Natural killer cell (primary cell): ENCODE data around the gene KCNK13. TPM values are rescaled to one million over a fixed set of nuclear protein-coding genes. Genes with fewer than 3 reads are reported as not detected.
A peak's percentile ranks its signal among the peaks of the same experiment; 100 is the strongest.

Experiments used
- ATAC-seq, 3 donors: fragments of 150-1000 bp in 2 of 3; fragments of 200-7000 bp in 1 of 3; cut with Tn5 transposase; 1 replicate in 1 of 3; 2 replicates in 2 of 3; pipeline ENCODE4 v1.10.0; 2021; ENCODE audit warnings: mild to moderate bottlenecking in 2 of 3, moderate library complexity in 2 of 3
- DNase-seq, 2 donors: peaks; one replicate each; pipeline versions ENCODE4 v3.0.0 to v3.0.0-alpha.2; 2013 to 2021; ENCODE audit warnings: mixed read lengths in 1 of 2
- H3K27ac ChIP-seq: one replicate; pipeline ENCODE4 v1.5.1; 2013; ENCODE audit warnings: mild to moderate bottlenecking, low read length
- H3K27me3 ChIP-seq: one replicate; pipeline ENCODE4 v1.6.1; 2013; ENCODE audit warnings: low read length; ENCODE audit not compliant: control insufficient read depth, insufficient read depth
- H3K36me3 ChIP-seq: one replicate; pipeline ENCODE4 v1.6.1; 2013; ENCODE audit warnings: low read length; ENCODE audit not compliant: control insufficient read depth, insufficient read depth
- H3K4me1 ChIP-seq: one replicate; pipeline ENCODE4 v1.6.1; 2013; ENCODE audit warnings: low read length; ENCODE audit not compliant: control insufficient read depth, insufficient read depth
- H3K4me3 ChIP-seq: one replicate; pipeline ENCODE4 v1.5.1; 2013; ENCODE audit warnings: low read length
- H3K9me3 ChIP-seq: one replicate; pipeline ENCODE4 v1.6.1; 2013; ENCODE audit warnings: low read length; ENCODE audit not compliant: control insufficient read depth, insufficient read depth
- H3K27ac Mint-ChIP-seq, 2 donors: one replicate each; pipeline ENCODE4 v1.8.0; 2022; ENCODE audit warnings: mild to moderate bottlenecking in 2 of 2, mixed read lengths in 2 of 2, moderate library complexity in 1 of 2
- H3K27me3 Mint-ChIP-seq, 2 donors: one replicate each; pipeline ENCODE4 v1.8.0; 2022; ENCODE audit warnings: low read depth in 2 of 2, mixed read lengths in 2 of 2
- H3K36me3 Mint-ChIP-seq: one replicate; pipeline ENCODE4 v1.8.0; 2022; ENCODE audit warnings: mixed read lengths
- H3K4me1 Mint-ChIP-seq, 2 donors: one replicate each; pipeline ENCODE4 v1.8.0; 2022; ENCODE audit warnings: mixed read lengths in 2 of 2
- H3K4me3 Mint-ChIP-seq: one replicate; pipeline ENCODE4 v1.8.0; 2022; ENCODE audit warnings: mild to moderate bottlenecking, moderate library complexity, mixed read lengths
- H3K9me3 Mint-ChIP-seq, 2 donors: one replicate each; pipeline ENCODE4 v1.8.0; 2022; ENCODE audit warnings: mixed read lengths in 2 of 2
- WGBS: methylation state at CpG from one replicate; pipeline ENCODE4 v1.1.7; 2013; ENCODE audit warnings: missing lambda C conversion rate; ENCODE audit not compliant: insufficient coverage; 5-methylcytosine and 5-hydroxymethylcytosine counted together
- intact Hi-C: fragments of 100-400 bp; cut with micrococcal nuclease; formaldehyde crosslinking; loops from one replicate; pipeline ENCODE4 v1.14.2; 2022
- total RNA-seq, 4 donors: library from RNA; stranded (reverse); fragments of 120-200 nt in 1 of 4; gene quantifications; one replicate each; pipeline versions ENCODE4 v1.2.3 to v1.2.4, GENCODE V29; 2013 to 2022
- TF ChIP-seq, protein P1 (sequence below): fragments of 200-600 bp; IDR thresholded peaks from one replicate; pipeline ENCODE4 v1.8.0; 2022; ENCODE audit warnings: antibody characterized with exemption

The KCNK13 gene
- total RNA-seq, 3 donors from 2014 or later (not counting 1 experiment from before 2014, with no cell fraction given): not detected

DNA sequence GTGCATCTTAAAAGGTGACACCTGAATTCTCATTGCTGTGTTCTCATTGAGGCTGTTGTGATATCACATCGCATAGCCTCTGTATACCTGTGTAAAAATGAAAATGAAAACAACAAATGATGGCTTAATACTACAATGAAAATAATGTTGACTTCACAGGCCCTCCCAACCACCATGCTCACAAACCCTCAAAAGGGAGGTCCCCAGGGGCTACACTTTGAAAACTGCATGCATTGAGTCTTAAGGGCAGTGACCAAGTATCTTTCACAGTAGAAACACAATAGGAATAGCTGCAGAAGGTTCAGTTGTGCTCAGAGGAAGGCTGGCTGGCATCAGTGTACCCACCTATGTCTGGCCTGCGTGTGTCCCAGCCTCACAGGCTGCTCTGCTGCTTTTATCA is 27.6 kb upstream of the KCNK13 start:
- H3K36me3 ChIP-seq: peaks cover 42% of the 10 kb centered on the region
- Mint-ChIP-seq H3K27me3 (no peaks in the 10 kb centered on the region), H3K36me3 (peaks cover 6% of the 10 kb centered on the region), H3K4me3 (no peak overlapping the region), H3K4me1 (peaks cover 0 to 6% of the 10 kb centered on the region in 2 donors), H3K9me3 (no peaks in the 10 kb centered on the region), H3K27ac (no peak overlapping the region)
- no peak overlapping the region for H3K4me3 ChIP-seq
- no peaks in the 10 kb centered on the region for H3K27me3 ChIP-seq
- DNase-seq (no peak), ATAC-seq (no peak)
- intact Hi-C loops: no loop called here
- 100% methylated on average over 2 of the region's 2 CpGs for WGBS
- TF ChIP-seq, protein P1, sequence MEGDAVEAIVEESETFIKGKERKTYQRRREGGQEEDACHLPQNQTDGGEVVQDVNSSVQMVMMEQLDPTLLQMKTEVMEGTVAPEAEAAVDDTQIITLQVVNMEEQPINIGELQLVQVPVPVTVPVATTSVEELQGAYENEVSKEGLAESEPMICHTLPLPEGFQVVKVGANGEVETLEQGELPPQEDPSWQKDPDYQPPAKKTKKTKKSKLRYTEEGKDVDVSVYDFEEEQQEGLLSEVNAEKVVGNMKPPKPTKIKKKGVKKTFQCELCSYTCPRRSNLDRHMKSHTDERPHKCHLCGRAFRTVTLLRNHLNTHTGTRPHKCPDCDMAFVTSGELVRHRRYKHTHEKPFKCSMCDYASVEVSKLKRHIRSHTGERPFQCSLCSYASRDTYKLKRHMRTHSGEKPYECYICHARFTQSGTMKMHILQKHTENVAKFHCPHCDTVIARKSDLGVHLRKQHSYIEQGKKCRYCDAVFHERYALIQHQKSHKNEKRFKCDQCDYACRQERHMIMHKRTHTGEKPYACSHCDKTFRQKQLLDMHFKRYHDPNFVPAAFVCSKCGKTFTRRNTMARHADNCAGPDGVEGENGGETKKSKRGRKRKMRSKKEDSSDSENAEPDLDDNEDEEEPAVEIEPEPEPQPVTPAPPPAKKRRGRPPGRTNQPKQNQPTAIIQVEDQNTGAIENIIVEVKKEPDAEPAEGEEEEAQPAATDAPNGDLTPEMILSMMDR: no peak
- H3K9me3 ChIP-seq: no peaks in the 10 kb centered on the region
- H3K27ac ChIP-seq: no peak overlapping the region
- H3K4me1 ChIP-seq: no peaks in the 10 kb centered on the region

DNA sequence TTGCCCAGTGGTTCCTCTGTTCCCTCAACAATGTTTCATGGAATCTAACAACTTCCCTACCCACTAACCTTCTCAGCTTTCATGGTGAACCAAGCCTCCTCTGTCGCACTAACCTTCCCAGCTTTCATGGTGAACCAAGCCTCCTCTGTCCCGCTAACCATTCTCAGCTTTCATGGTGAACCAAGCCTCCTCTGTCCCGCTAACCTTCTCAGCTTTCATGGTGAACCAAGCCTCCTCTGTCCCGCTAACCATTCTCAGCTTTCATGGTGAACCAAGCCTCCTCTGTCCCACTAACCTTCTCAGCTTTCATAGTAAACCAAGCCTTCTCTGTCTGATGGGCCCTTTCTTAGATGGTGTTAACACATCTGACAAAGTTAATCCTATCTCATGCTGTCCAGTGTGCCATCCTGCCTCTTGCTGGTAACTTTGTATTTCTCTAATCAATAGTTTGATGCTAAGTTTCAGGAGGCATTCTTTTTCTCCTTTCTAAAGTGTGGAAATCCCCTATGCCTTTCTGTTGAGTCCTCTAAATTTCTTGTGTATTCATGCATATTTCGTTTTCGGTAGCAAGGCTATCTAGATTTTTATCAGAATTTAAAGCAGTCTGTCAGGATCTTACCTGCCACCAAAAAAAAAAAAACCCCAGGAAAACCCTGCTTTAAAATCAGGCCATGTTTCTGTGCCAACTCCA is 26.8 kb upstream of the KCNK13 start:
- no peak overlapping the region for H3K4me3 Mint-ChIP-seq
- H3K9me3 Mint-ChIP-seq: no peaks in the 10 kb centered on the region
- intact Hi-C loops: no loop called here
- no peaks in the 10 kb centered on the region for H3K9me3 ChIP-seq
- H3K27ac Mint-ChIP-seq: peak overlapping the region in 1 of 2 donors; percentile 44
- no peak overlapping the region for H3K27ac ChIP-seq
- no peaks in the 10 kb centered on the region for H3K4me1 ChIP-seq
- 97% methylated on average over 6 of the region's 6 CpGs for WGBS
- peaks cover 42% of the 10 kb centered on the region for H3K36me3 ChIP-seq
- DNase-seq (no peak), ATAC-seq (no peak)
- H3K36me3 Mint-ChIP-seq: peaks cover 6% of the 10 kb centered on the region
- TF ChIP-seq, protein P1: no peak
- H3K4me3 ChIP-seq: no peak overlapping the region
- H3K27me3 ChIP-seq: no peaks in the 10 kb centered on the region
- no peaks in the 10 kb centered on the region for H3K27me3 Mint-ChIP-seq
- peaks cover 0 to 6% of the 10 kb centered on the region in 2 donors for H3K4me1 Mint-ChIP-seq

DNA sequence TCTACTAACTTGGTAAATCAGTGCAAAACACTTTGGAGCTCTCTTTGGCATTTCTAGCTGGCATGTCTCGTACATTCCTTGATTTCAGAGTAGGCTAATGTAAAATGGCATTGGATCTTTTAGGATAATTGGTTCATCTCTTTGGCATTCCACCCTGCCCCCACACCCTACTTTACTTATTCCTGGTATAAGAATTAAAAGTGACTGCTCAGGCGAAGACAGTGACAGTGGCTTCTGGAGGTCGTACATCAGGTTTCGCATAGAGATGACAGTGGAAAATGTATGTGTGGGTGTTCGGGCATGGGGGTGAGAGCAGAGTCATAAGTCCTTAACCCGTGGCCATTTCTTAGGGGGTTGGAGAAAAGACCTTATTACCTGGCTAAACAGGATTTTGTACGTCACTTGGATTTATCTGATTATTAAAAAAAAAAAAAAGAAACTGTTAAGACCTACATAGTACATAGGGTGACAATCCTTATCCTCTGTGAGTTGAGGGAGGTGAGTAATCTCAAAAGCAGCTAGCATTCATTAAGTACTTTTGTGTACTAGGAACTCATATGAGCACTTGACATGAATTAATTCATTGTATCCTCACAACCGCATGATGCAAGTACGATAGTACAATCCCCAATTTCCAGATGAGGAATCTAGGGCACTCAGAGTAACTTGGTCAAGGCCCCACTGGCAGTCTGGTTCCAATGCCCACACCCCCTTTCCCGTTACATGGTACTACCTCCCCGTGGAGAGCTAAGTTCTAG is 22.4 kb upstream of the KCNK13 start:
- H3K36me3 ChIP-seq: peaks cover 22% of the 10 kb centered on the region
- no peak for ATAC-seq
- Mint-ChIP-seq H3K4me3 (no peak overlapping the region), H3K4me1 (no peaks in the 10 kb centered on the region), H3K36me3 (peaks cover 8% of the 10 kb centered on the region), H3K9me3 (no peaks in the 10 kb centered on the region), H3K27ac (no peak overlapping the region), H3K27me3 (no peaks in the 10 kb centered on the region)
- intact Hi-C loops: no loop called here
- H3K9me3 ChIP-seq: no peaks in the 10 kb centered on the region
- H3K27ac ChIP-seq: no peak overlapping the region
- no peaks in the 10 kb centered on the region for H3K4me1 ChIP-seq
- TF ChIP-seq, protein P1: no peak
- no peak overlapping the region for H3K4me3 ChIP-seq
- DNase-seq: no peak
- 96% methylated on average over 9 of the region's 11 CpGs for WGBS
- H3K27me3 ChIP-seq: no peaks in the 10 kb centered on the region
